ENCODE results near the gene HERC3. TPM values are rescaled to one million over a fixed set of nuclear protein-coding genes. Genes with fewer than 3 reads are reported as not detected.

The HERC3 gene
- total RNA-seq, 2 experiments from 2014 or later, result 42.9 to 47.3 TPM

DNA sequence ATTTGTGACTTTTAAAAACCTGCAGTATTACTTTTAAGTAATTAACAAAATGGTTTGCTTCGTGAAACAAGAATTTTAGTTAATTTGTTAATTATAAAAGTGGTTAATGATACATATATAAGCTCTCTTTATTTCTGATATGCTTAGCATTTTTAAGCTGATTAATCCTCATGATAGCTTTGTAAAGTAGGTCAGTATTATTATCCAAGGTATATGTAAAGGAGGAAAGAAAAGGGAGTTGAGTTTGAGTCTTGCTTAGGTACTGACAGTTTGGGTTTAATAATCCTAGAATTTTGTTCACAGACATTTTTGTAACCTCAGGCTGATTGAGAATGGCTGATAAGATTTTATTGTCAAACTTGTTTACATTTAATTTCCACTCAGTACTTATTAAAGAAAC, 21.8 kb downstream of the HERC3 start:
- Mint-ChIP-seq H3K27ac (no peak overlapping the region), H3K9me3 (no peaks in the 10 kb centered on the region), H3K4me1 (peaks cover 40% of the 10 kb centered on the region), H3K4me3 (no peak overlapping the region), H3K27me3 (no peaks in the 10 kb centered on the region), H3K36me3 (peaks cover 28% of the 10 kb centered on the region)
- DNase-seq, result no peak
- POLR2A ChIA-PET, result interaction anchor here (1.3 to 4.6 kb wide), 2 partner anchors 21 to 26 kb away, joined by 4 to 36 read pairs; partner anchors contain the start of gene HERC3
- no peak for ATAC-seq (ENCODE audit: low read depth)

DNA sequence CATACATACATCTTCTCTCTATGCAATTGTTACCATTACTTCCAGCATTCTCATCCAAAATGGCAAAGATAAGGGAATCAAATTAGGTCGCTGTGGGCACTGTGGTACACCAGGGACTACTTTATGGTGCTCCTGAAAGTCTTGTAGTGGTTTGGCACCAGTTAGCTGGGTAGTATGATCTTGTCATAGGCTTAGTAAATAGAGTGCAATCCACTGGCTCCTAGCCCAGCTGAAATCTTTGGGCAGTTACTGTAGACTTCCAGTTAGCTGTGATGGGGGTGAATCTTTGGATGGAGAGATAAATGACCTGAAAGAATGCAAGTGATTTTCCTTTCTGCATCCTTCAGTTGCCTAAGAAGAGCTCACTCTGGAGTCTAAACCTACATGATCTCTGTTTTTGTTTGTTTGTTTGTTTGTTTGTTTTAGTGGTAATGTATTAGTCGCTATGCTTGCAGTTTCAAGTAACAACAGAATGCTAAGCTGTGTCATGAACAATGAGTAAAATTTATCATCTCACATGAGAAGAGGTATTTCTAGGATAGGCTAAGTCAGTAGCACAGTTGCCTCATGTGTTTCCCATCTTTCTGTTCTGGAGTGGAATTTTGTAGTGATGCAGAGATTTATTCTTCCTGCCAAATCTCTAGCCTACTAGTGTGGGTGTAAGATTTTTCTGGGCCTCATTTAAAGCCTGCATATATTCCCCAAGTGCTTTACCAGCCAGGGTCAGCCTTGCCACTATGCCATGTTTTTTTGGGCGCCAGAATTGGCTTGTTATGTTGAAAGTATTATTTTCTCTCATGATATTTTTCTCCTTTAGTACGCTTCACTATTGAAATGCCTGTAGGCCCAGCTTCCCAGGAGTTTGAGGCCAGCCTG, 24.2 kb downstream of the HERC3 start:
- POLR2A ChIA-PET, result no interaction called here

DNA sequence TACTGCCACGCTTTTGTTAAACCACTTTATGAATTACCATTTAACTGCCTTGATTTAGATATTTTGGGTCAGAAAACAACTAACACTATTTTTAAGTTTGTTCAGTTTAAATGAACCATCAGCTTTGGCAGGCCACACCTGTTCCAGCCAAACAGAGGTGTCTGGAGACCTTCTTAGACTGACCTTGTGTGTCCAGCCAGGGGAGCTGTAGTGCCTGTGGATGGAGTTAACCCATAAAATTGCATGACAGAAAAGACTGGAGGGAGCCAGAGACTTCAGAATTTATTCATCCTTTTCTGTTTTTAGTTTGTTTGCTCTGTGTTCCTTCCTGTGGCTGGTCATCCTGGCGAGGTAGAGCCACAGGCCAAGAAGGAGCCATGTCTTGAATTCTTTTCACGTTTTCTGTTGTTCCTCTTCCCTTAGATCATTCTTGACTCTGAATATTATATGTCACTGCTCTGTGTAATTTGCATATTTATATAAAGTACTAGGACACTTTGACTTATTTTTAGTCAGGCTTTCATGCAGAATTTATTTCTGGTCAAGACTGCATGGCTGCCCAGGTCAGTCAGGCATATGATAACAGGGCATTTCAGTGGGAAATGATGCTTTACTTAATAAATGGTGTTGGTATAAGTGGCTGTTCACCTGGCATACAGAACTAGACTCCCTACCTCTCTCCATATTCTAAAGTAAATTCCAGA, 26.7 kb downstream of the HERC3 start:
- POLR2A ChIA-PET, result no interaction called here
- Mint-ChIP-seq H3K27ac (no peak overlapping the region), H3K4me3 (no peak overlapping the region), H3K36me3 (peaks cover 39% of the 10 kb centered on the region), H3K4me1 (peaks cover 12% of the 10 kb centered on the region), H3K9me3 (peaks cover 8% of the 10 kb centered on the region), H3K27me3 (no peaks in the 10 kb centered on the region)
- no peak for ATAC-seq (ENCODE audit: low read depth)
- no peak for DNase-seq

More for the DNA sequence above, 24.2 kb downstream of the HERC3 start:
- H3K27me3 Mint-ChIP-seq, result no peaks in the 10 kb centered on the region
- peaks cover 29% of the 10 kb centered on the region for H3K36me3 Mint-ChIP-seq
- ATAC-seq (ENCODE audit: low read depth) (no peak), DNase-seq (no peak)
- no peak overlapping the region for H3K27ac Mint-ChIP-seq
- no peaks in the 10 kb centered on the region for H3K9me3 Mint-ChIP-seq
- no peak overlapping the region for H3K4me3 Mint-ChIP-seq
- peaks cover 29% of the 10 kb centered on the region for H3K4me1 Mint-ChIP-seq

DNA sequence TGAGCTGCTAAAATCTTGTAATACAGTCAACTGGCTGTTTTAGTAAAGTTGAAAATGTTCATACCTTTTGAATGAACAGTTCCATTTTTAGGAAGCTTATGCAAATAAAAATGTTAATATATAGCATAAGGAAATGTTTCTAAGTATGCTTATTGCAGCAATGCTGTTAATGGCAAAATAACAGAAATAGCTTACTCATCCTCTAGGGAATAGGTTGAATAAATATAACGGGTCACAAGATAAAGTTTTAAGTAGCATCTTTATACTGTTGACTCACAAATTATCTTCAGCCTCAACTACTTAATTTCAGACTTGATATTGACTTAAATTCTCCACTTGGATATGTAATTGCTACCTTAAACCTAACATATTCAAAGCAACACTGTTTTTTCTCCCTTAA, 27.7 kb downstream of the HERC3 start:
- H3K4me3 Mint-ChIP-seq, result no peak overlapping the region
- no peak overlapping the region for H3K27ac Mint-ChIP-seq
- ATAC-seq (ENCODE audit: low read depth) (no peak), DNase-seq (no peak)
- peaks cover 6% of the 10 kb centered on the region for H3K4me1 Mint-ChIP-seq
- POLR2A ChIA-PET, result no interaction called here
- no peaks in the 10 kb centered on the region for H3K27me3 Mint-ChIP-seq
- H3K9me3 Mint-ChIP-seq, result peaks cover 8% of the 10 kb centered on the region
- H3K36me3 Mint-ChIP-seq, result peaks cover 46% of the 10 kb centered on the region

DNA sequence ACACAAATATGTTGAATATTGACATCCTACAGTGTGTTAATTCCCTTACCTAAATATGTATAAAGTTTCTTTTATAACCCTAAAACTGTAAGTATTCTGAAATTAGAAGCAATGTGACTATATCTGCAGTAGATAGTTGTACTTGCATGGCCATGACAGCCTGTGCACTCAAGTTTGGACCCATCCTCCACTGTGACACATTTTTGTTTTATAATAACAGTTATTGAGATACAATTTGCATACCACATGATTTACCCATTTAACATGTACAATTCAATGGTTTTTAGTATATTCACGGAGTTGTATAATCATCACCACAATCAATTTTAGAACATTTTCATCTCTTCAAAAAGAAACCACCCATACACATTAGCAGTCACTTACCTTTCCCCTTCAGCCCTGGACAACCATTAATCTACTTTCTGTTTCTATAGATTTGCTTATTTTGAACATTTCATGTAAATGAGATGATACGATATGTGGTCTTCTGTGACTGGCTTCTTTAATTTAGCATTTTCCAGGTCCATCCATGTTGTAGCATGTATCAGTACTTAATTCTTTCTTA, 29.6 kb downstream of the HERC3 start:
- Mint-ChIP-seq H3K4me1 (peaks cover 5% of the 10 kb centered on the region), H3K27me3 (no peaks in the 10 kb centered on the region), H3K4me3 (no peak overlapping the region), H3K9me3 (peaks cover 9% of the 10 kb centered on the region), H3K36me3 (peaks cover 47% of the 10 kb centered on the region), H3K27ac (no peak overlapping the region)
- ATAC-seq (ENCODE audit: low read depth) (no peak), DNase-seq (no peak)
- POLR2A ChIA-PET, result no interaction called here

GRCh38 chr4:88623097-88623496, 30.8 kb downstream of the HERC3 start:
- H3K9me3 Mint-ChIP-seq, result peaks cover 9% of the 10 kb centered on the region
- ATAC-seq (ENCODE audit: low read depth), result no peak
- POLR2A ChIA-PET, result no interaction called here
- H3K36me3 Mint-ChIP-seq, result peaks cover 44% of the 10 kb centered on the region
- no peak overlapping the region for H3K4me3 Mint-ChIP-seq
- H3K27ac Mint-ChIP-seq, result no peak overlapping the region
- peaks cover 5% of the 10 kb centered on the region for H3K4me1 Mint-ChIP-seq
- no peaks in the 10 kb centered on the region for H3K27me3 Mint-ChIP-seq
- DNase-seq, result no peak

DNA sequence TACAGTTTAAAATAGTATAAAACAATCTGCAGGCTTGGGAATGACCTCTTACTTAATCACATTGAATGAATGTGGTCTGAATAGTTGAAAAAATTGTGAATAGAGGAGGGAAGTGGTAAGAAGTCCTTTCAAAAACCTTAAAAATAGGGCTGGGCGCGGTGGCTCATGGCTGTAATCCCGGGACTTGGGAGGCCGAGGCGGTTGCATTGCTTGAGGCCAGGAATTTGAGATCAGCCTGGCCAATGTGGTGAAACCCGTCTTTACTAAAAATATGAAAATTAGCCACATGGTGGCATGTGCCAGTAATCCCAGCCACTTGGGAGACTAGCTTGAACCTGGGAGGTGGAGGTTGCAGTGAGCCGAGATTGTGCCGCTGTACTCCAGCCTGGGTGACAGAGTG, 36.5 kb downstream of the HERC3 start:
- POLR2A ChIA-PET, result no interaction called here

GRCh38 chr4:88629826-88630225, 37.5 kb downstream of the HERC3 start:
- no peak for DNase-seq
- Mint-ChIP-seq H3K9me3 (peaks cover 13% of the 10 kb centered on the region), H3K27me3 (no peaks in the 10 kb centered on the region), H3K4me1 (peaks cover 1% of the 10 kb centered on the region), H3K36me3 (peaks cover 32% of the 10 kb centered on the region), H3K27ac (no peak overlapping the region), H3K4me3 (no peak overlapping the region)
- POLR2A ChIA-PET, result no interaction called here
- no peak for ATAC-seq (ENCODE audit: low read depth)

More for the DNA sequence above, 36.5 kb downstream of the HERC3 start:
- ATAC-seq (ENCODE audit: low read depth) (no peak), DNase-seq (no peak)
- H3K4me1 Mint-ChIP-seq, result peaks cover 1% of the 10 kb centered on the region
- H3K27ac Mint-ChIP-seq, result no peak overlapping the region
- peaks cover 39% of the 10 kb centered on the region for H3K36me3 Mint-ChIP-seq
- no peak overlapping the region for H3K4me3 Mint-ChIP-seq
- H3K27me3 Mint-ChIP-seq, result no peaks in the 10 kb centered on the region
- H3K9me3 Mint-ChIP-seq, result peaks cover 12% of the 10 kb centered on the region

- DNase-seq, result no peak
- no peak overlapping the region for H3K4me3 Mint-ChIP-seq
- no peak for ATAC-seq (ENCODE audit: low read depth)
- POLR2A ChIA-PET, result no interaction called here
- H3K4me1 Mint-ChIP-seq, result peaks cover 1% of the 10 kb centered on the region
- H3K27ac Mint-ChIP-seq, result no peak overlapping the region
- H3K9me3 Mint-ChIP-seq, result peaks cover 20% of the 10 kb centered on the region
- H3K36me3 Mint-ChIP-seq, result peaks cover 36% of the 10 kb centered on the region
- H3K27me3 Mint-ChIP-seq, result no peaks in the 10 kb centered on the region
Observed at GRCh38 chr4:88630756-88631155, 38.5 kb downstream of the HERC3 start.

DNA sequence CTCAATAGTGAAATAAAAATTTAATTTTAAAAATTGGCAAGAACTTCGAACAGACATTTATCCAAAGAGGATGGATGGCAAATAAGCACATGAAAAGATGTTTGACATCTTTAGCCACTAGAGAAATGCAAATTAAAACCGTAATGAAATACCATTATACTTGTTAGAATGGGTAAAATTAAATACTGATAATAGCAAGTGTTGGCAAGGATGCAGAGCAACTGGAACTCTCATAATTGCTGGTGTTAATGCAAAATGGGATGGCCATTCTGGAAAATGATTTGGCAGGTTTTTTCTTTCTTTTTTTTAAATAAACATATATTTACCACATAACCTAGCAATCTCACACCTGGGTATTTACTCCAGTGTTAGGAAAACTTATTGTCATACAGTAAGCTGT, 51.7 kb downstream of the HERC3 start:
- POLR2A ChIA-PET, result no interaction called here
- no peak for ATAC-seq (ENCODE audit: low read depth)
- no peaks in the 10 kb centered on the region for H3K27me3 Mint-ChIP-seq
- no peak overlapping the region for H3K4me3 Mint-ChIP-seq
- DNase-seq, result no peak
- H3K9me3 Mint-ChIP-seq, result peaks cover 8% of the 10 kb centered on the region
- peaks cover 6% of the 10 kb centered on the region for H3K4me1 Mint-ChIP-seq
- peaks cover 11% of the 10 kb centered on the region for H3K36me3 Mint-ChIP-seq
- no peak overlapping the region for H3K27ac Mint-ChIP-seq

GRCh38 chr4:88645994-88646393, 53.7 kb downstream of the HERC3 start:
- no peaks in the 10 kb centered on the region for H3K27me3 Mint-ChIP-seq
- H3K4me3 Mint-ChIP-seq, result no peak overlapping the region
- peaks cover 8% of the 10 kb centered on the region for H3K4me1 Mint-ChIP-seq
- POLR2A ChIA-PET, result no interaction called here
- peaks cover 6% of the 10 kb centered on the region for H3K9me3 Mint-ChIP-seq
- ATAC-seq (ENCODE audit: low read depth) (no peak), DNase-seq (no peak)
- no peak overlapping the region for H3K27ac Mint-ChIP-seq
- H3K36me3 Mint-ChIP-seq, result peaks cover 9% of the 10 kb centered on the region

- Mint-ChIP-seq H3K36me3 (peaks cover 9% of the 10 kb centered on the region), H3K4me3 (no peak overlapping the region), H3K4me1 (peaks cover 8% of the 10 kb centered on the region), H3K27me3 (no peaks in the 10 kb centered on the region), H3K9me3 (peaks cover 4% of the 10 kb centered on the region), H3K27ac (no peak overlapping the region)
- no peak for ATAC-seq (ENCODE audit: low read depth)
- POLR2A ChIA-PET, result no interaction called here
- DNase-seq, result no peak
Observed at GRCh38 chr4:88646528-88647280, 54.4 kb downstream of the HERC3 start.

- no peak overlapping the region for H3K27ac Mint-ChIP-seq
- H3K4me1 Mint-ChIP-seq, result peaks cover 11% of the 10 kb centered on the region
- POLR2A ChIA-PET, result no interaction called here
- no peak for ATAC-seq (ENCODE audit: low read depth)
- no peak overlapping the region for H3K4me3 Mint-ChIP-seq
- H3K36me3 Mint-ChIP-seq, result peaks cover 13% of the 10 kb centered on the region
- no peaks in the 10 kb centered on the region for H3K27me3 Mint-ChIP-seq
- no peaks in the 10 kb centered on the region for H3K9me3 Mint-ChIP-seq
- no peak for DNase-seq
Observed at GRCh38 chr4:88649716-88650115, 57.4 kb downstream of the HERC3 start.
